Keratinocyte (primary cell): ENCODE measurements around the gene PSMC4. TPM values are rescaled to one million over a fixed set of nuclear protein-coding genes. Genes with fewer than 3 reads are reported as not detected.

Source experiments
- DNase-seq: peaks from one replicate; pipeline ENCODE4 v3.0.0-alpha.2; 2011; ENCODE audit warnings: low read depth, missing footprints, low spot score
- FAIRE-seq: peaks from 2 replicates; lab custom pipeline; 2011; peaks lifted over from hg19 to GRCh38; lab: Jason Lieb, UNC
- H2AFZ ChIP-seq: 2 replicates; pipeline ENCODE4 v1.6.0; 2012; ENCODE audit warnings: low read length, control low read depth, inconsistent platforms; ENCODE audit not compliant: control insufficient read depth
- H3K27ac ChIP-seq: 2 replicates; pipeline ENCODE4 v1.5.1; 2011; ENCODE audit warnings: low read length; ENCODE audit not compliant: control insufficient read depth, insufficient read depth
- H3K27me3 ChIP-seq: 3 replicates; pipeline ENCODE4 v1.6.0; 2011; ENCODE audit warnings: low read length; ENCODE audit not compliant: control insufficient read depth, insufficient read depth; ENCODE audit errors: extremely low read depth
- H3K36me3 ChIP-seq, 2 experiments: 2 replicates in 1 of 2; 3 replicates in 1 of 2; pipeline ENCODE4 v1.5.1; 2011; ENCODE audit warnings: low read length in 2 of 2, mild to moderate bottlenecking in 1 of 2; ENCODE audit not compliant: control insufficient read depth in 2 of 2, insufficient read depth in 2 of 2; ENCODE audit errors: extremely low read depth in 1 of 2
- H3K4me1 ChIP-seq: 3 replicates; pipeline ENCODE4 v1.5.1; 2011; ENCODE audit warnings: low read length; ENCODE audit not compliant: control insufficient read depth, insufficient read depth; ENCODE audit errors: extremely low read depth
- H3K4me2 ChIP-seq: 3 replicates; pipeline ENCODE4 v1.6.0; 2011; ENCODE audit warnings: low read depth, low read length; ENCODE audit not compliant: control insufficient read depth, insufficient read depth; ENCODE audit errors: extremely low read depth
- H3K4me3 ChIP-seq, 3 experiments: fragments of 200-600 bp in 1 of 3; sonication (generic) in 1 of 3; 2 replicates in 2 of 3; 3 replicates in 1 of 3; pipeline ENCODE4 v1.5.1; 2011 to 2016; ENCODE audit warnings: low read length in 3 of 3, mild to moderate bottlenecking in 3 of 3, control low read depth in 2 of 3, inconsistent platforms in 1 of 3, low read depth in 1 of 3, mixed read lengths in 1 of 3, mixed run types in 1 of 3, moderate library complexity in 1 of 3; ENCODE audit not compliant: control insufficient read depth in 2 of 3, insufficient read depth in 2 of 3; ENCODE audit errors: extremely low read depth in 1 of 3
- H3K79me2 ChIP-seq: 2 replicates; pipeline ENCODE4 v1.6.0; 2012; ENCODE audit warnings: low read length; ENCODE audit not compliant: control insufficient read depth, insufficient read depth
- H3K9ac ChIP-seq: 3 replicates; pipeline ENCODE4 v1.6.0; 2011; ENCODE audit warnings: low read length; ENCODE audit not compliant: control insufficient read depth, insufficient read depth; ENCODE audit errors: extremely low read depth
- H3K9me1 ChIP-seq: 3 replicates; pipeline ENCODE4 v1.6.0; 2011; ENCODE audit warnings: low read length; ENCODE audit not compliant: control insufficient read depth, insufficient read depth; ENCODE audit errors: extremely low read depth
- H3K9me3 ChIP-seq: 2 replicates; pipeline ENCODE4 v1.5.1; 2012; ENCODE audit warnings: low read depth, low read length; ENCODE audit not compliant: control insufficient read depth
- H4K20me1 ChIP-seq: 3 replicates; pipeline ENCODE4 v1.6.0; 2011; ENCODE audit warnings: low read length; ENCODE audit not compliant: control insufficient read depth, insufficient read depth; ENCODE audit errors: extremely low read depth
- EZH2 ChIP-seq: IDR thresholded peaks from one replicate; pipeline ENCODE4 v1.6.1; 2012; ENCODE audit warnings: inconsistent platforms, mild to moderate bottlenecking, low read length, moderate library complexity
- dilution Hi-C: fragments of 300-500 bp; cut with MboI; formaldehyde crosslinking; loops from one replicate; pipeline ENCODE4 v1.7.0; 2020; ENCODE audit warnings: low sequenced_read_pairs; ENCODE audit not compliant: extremely low pct_ligation_motif_present
- polyA plus RNA-seq, 5 experiments: library from polyadenylated mRNA; depleted of rRNA in 3 of 5; stranded (reverse) in 3 of 5; stranded (forward) in 1 of 5; unstranded in 1 of 5; fragments of >200 nt; gene quantifications; 1 replicate in 1 of 5; 2 replicates in 3 of 5; 3 replicates in 1 of 5; pipeline versions ENCODE4 v1.2.1 to v1.2.3, GENCODE V29; 2011 to 2012; ENCODE audit warnings: missing spikeins in 2 of 5, low read depth in 1 of 5, low replicate concordance in 1 of 5
- TF ChIP-seq, protein P1 (sequence below), 3 experiments: IDR thresholded peaks in 1 of 3; conservative IDR thresholded peaks in 1 of 3; optimal IDR thresholded peaks in 1 of 3; 2 replicates in 2 of 3; 3 replicates in 1 of 3; pipeline versions ENCODE3 to v1.5.1; 2011; ENCODE audit warnings: low read length in 3 of 3, mild to moderate bottlenecking in 3 of 3, moderate library complexity in 2 of 3, control low read depth in 1 of 3, inconsistent platforms in 1 of 3; ENCODE audit not compliant: insufficient read depth in 2 of 3; ENCODE audit errors: extremely low read depth in 1 of 3

PSMC4 gene
- polyA plus RNA-seq, 1 donor (not counting 4 experiments of a cell fraction or from before 2014, with no cell fraction given): 74.1 TPM

DNA sequence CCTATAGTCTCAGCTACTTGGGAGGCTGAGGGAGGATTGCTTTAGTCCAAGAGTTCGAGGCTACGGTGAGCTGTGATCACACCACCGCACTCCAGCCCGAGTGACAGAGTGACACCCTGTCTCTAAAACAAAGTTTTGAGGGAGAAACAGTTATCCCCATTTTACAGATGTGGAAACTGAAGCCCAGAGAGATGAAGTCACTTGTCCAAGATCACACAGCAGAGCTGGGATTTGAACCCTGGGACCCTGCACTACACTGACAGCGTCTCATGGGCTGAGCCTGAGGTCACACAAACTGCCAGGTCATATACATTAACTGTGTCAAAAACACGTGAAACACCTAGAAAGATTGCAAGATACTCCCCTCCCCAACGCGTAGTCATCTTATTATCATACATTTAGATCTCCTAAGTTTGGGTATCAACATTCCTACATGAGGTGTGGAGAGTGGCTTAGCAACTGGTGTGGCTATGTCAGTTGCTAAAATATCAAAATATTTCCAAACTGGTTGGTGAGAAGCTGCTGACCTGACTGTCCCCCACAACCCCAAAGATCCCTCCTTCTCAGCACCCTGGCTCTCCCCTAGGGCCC is 44.7 kb upstream of the PSMC4 start:
- Histone ChIP-seq H3K9ac (no peak overlapping the region), H2AFZ (no peak overlapping the region), H3K4me2 (no peak overlapping the region), H3K36me3 (no peaks in the 10 kb centered on the region), H3K27ac (no peak overlapping the region), H4K20me1 (no peaks in the 10 kb centered on the region), H3K4me3 (no peak overlapping the region), H3K9me3 (no peaks in the 10 kb centered on the region), H3K4me1 (no peaks in the 10 kb centered on the region), H3K79me2 (no peaks in the 10 kb centered on the region), H3K27me3 (no peaks in the 10 kb centered on the region), H3K9me1 (no peaks in the 10 kb centered on the region)
- dilution Hi-C loops: no loop called here
- DNase-seq: no peak
- FAIRE-seq: no peak
- TF ChIP-seq, protein P1, sequence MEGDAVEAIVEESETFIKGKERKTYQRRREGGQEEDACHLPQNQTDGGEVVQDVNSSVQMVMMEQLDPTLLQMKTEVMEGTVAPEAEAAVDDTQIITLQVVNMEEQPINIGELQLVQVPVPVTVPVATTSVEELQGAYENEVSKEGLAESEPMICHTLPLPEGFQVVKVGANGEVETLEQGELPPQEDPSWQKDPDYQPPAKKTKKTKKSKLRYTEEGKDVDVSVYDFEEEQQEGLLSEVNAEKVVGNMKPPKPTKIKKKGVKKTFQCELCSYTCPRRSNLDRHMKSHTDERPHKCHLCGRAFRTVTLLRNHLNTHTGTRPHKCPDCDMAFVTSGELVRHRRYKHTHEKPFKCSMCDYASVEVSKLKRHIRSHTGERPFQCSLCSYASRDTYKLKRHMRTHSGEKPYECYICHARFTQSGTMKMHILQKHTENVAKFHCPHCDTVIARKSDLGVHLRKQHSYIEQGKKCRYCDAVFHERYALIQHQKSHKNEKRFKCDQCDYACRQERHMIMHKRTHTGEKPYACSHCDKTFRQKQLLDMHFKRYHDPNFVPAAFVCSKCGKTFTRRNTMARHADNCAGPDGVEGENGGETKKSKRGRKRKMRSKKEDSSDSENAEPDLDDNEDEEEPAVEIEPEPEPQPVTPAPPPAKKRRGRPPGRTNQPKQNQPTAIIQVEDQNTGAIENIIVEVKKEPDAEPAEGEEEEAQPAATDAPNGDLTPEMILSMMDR (optimal IDR thresholded peaks at IDR 0.05 in 1 of 3, IDR thresholded peaks at IDR 0.05 in 1 of 3, conservative IDR thresholded peaks at IDR 0.05 in 1 of 3; ENCODE audit: extremely low read depth in 1 of 3, insufficient read depth in 2 of 3, low read length in 3 of 3): no peak
- no peak for TF ChIP-seq EZH2

DNA sequence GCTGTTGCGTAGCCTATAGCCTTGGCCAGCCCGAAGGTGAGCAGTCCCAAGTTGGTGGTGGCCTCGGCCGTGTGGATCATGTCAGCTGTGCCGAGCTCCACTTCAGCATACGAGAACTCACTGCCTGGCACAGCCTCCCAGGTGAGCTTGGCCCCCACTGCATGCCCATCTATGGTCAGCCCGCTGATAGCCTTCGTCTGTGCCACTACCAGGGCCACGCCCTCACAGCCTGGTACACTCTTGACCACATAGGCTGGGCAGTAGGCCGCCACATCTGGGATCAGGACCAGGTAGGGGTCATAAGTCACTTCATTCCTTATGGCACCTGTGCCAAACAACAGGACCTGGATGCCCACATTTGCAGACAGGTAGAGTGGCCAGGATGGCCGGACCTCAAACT is 43.9 kb upstream of the PSMC4 start:
- DNase-seq (no peak), FAIRE-seq (no peak)
- no peak overlapping the region for H3K9ac ChIP-seq
- H3K9me3 ChIP-seq: no peaks in the 10 kb centered on the region
- no peak for TF ChIP-seq EZH2
- TF ChIP-seq, protein P1 (optimal IDR thresholded peaks at IDR 0.05 in 1 of 3, IDR thresholded peaks at IDR 0.05 in 1 of 3, conservative IDR thresholded peaks at IDR 0.05 in 1 of 3; ENCODE audit: extremely low read depth in 1 of 3, insufficient read depth in 2 of 3, low read length in 3 of 3): no peak
- no peak overlapping the region for H3K4me2 ChIP-seq
- no peak overlapping the region for H3K27ac ChIP-seq
- no peak overlapping the region for H3K4me3 ChIP-seq
- no peaks in the 10 kb centered on the region for H3K79me2 ChIP-seq
- H3K27me3 ChIP-seq: no peaks in the 10 kb centered on the region
- H3K36me3 ChIP-seq: no peaks in the 10 kb centered on the region
- H2AFZ ChIP-seq: no peak overlapping the region
- dilution Hi-C loops: no loop called here
- H3K9me1 ChIP-seq: no peaks in the 10 kb centered on the region
- no peaks in the 10 kb centered on the region for H3K4me1 ChIP-seq
- H4K20me1 ChIP-seq: no peaks in the 10 kb centered on the region
